Prostate gland (tissue), 2 donors: ENCODE measurements around the gene PDZRN3.

Source experiments
- POLR2A ChIP-seq: fragments of 450-650 bp; IDR thresholded peaks from one replicate; pipeline ENCODE4 v1.6.1; 2016; ENCODE audit warnings: antibody characterized with exemption, mild to moderate bottlenecking
- TF ChIP-seq, protein P1 (sequence below), 4 experiments: fragments of 200-600 bp in 2 of 4; fragments of 450-650 bp in 2 of 4; sonication (generic) in 2 of 4; IDR thresholded peaks; 1 replicate in 3 of 4; 2 replicates in 1 of 4; pipeline ENCODE4 v1.5.1; 2016 to 2019; ENCODE audit warnings: antibody characterized with exemption in 4 of 4, mild to moderate bottlenecking in 2 of 4, moderate library complexity in 2 of 4

DNA sequence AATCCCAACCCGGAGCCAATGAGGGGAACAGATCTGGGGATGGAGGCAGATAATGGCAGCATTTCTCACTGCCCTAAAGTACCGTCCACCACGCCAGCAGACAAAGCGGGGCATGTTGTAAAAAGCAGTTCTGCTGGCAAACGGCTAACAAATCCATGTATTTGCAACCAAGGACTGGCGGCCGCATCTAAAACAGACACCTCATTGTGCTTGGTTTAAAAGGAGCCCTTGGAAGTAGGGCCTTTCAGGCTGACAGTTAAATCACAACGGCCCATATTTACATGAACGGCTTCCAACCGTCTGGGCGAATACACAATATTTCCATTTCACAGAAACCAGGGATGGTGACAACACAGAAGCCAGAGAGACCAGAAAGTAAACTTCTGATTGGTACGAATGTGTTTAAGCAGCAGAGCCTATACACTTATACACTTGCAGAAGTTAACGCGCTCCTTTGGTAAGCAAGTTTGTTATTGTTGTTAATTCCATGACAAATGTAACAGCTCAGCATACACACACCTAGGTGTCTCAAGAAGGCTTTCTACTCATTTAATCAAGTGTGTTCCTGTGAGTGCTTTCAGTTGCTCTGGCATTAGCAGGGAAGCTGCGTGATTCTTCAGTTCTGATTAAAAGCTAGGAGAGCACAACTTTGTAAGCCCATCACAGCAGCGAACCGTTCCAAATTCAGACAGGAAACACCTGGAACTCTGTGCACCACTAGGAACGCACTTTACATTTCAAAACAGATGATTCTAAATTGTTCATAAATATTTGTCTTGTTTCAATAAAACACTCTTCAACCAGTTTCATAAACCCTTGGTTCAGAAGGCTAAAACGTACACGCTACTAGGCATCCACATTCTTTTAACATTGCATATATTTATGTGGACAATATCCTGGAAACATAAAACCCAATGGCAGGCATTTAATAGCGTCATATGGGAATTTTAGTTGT is 112.9 kb downstream of the PDZRN3 start:
- TF ChIP-seq, protein P1, sequence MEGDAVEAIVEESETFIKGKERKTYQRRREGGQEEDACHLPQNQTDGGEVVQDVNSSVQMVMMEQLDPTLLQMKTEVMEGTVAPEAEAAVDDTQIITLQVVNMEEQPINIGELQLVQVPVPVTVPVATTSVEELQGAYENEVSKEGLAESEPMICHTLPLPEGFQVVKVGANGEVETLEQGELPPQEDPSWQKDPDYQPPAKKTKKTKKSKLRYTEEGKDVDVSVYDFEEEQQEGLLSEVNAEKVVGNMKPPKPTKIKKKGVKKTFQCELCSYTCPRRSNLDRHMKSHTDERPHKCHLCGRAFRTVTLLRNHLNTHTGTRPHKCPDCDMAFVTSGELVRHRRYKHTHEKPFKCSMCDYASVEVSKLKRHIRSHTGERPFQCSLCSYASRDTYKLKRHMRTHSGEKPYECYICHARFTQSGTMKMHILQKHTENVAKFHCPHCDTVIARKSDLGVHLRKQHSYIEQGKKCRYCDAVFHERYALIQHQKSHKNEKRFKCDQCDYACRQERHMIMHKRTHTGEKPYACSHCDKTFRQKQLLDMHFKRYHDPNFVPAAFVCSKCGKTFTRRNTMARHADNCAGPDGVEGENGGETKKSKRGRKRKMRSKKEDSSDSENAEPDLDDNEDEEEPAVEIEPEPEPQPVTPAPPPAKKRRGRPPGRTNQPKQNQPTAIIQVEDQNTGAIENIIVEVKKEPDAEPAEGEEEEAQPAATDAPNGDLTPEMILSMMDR (IDR thresholded peaks at IDR 0.05), result peak in 1 of 4 experiments; percentile 5
- no peak for TF ChIP-seq POLR2A
